Fibroblast of mammary gland (primary cell): ENCODE measurements around the gene FAM174A.

Experiments
- DNase-seq: peaks from one replicate; pipeline ENCODE4 v3.0.0-alpha.2; 2010; ENCODE audit warnings: low read depth
- H3K4me3 ChIP-seq: 2 replicates; pipeline ENCODE4 v1.5.1; 2011; ENCODE audit warnings: low read depth, mild to moderate bottlenecking, low read length, moderate library complexity; ENCODE audit not compliant: control insufficient read depth
- TF ChIP-seq, protein P1 (sequence below): conservative IDR thresholded peaks from 2 replicates; pipeline ENCODE4 v1.5.1; 2011; ENCODE audit warnings: low read depth, low read length, inconsistent platforms; ENCODE audit not compliant: control insufficient read depth, insufficient read depth

The FAM174A gene

DNA sequence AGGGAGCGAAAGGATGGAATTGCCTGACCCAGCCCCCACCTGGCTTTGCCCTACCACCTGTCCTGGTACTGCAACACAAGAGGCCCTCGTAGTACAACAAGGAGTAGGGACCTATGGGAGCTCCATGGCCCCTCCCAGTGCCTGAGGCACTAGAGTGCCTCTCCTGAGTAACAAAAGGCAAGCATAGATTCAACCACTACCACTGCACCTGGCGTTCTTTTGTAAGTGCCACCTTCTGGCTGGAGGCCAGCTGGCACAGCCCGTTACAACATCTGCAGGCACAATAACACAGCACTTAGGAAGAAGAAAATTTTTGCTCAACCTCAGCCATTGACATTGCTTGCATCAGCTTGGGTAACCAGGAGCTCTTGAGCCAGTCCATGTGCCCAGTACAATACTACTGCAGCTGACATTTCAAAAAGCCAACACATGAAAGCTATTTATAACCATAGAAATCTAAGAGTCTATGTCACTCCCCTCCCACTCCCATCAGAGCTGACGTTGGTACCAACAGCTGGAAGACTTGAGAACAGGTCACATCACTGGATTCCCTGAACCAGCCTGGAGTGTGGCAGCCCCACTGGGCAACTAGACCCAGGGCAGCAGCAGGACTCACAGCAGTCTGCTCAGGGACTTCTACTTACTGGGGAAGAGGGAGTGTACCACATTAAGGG lies 17.7 kb upstream of the FAM174A start:
- TF ChIP-seq, protein P1, sequence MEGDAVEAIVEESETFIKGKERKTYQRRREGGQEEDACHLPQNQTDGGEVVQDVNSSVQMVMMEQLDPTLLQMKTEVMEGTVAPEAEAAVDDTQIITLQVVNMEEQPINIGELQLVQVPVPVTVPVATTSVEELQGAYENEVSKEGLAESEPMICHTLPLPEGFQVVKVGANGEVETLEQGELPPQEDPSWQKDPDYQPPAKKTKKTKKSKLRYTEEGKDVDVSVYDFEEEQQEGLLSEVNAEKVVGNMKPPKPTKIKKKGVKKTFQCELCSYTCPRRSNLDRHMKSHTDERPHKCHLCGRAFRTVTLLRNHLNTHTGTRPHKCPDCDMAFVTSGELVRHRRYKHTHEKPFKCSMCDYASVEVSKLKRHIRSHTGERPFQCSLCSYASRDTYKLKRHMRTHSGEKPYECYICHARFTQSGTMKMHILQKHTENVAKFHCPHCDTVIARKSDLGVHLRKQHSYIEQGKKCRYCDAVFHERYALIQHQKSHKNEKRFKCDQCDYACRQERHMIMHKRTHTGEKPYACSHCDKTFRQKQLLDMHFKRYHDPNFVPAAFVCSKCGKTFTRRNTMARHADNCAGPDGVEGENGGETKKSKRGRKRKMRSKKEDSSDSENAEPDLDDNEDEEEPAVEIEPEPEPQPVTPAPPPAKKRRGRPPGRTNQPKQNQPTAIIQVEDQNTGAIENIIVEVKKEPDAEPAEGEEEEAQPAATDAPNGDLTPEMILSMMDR, result no peak
- no peak for DNase-seq
- no peak overlapping the region for H3K4me3 ChIP-seq

DNA sequence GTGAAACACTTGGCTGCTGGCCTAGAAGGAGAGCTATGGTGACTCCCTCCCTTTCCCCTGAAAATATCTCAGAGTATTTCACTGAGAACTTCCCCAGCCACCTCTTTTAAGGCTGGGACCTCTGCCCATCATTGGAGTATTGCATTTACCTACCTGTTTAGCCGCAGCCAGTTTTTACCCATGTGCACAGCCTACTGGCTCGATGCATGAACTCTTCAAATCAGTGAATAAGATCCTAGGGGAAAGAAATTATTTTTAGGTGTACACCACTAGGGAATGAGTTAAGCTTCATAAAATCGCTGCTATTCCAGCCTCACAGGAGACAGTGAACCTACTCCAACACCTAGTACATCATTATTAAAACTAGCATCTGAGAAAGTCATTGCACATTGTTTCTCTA lies 16.8 kb upstream of the FAM174A start:
- DNase-seq, result no peak
- TF ChIP-seq, protein P1, result no peak

DNA sequence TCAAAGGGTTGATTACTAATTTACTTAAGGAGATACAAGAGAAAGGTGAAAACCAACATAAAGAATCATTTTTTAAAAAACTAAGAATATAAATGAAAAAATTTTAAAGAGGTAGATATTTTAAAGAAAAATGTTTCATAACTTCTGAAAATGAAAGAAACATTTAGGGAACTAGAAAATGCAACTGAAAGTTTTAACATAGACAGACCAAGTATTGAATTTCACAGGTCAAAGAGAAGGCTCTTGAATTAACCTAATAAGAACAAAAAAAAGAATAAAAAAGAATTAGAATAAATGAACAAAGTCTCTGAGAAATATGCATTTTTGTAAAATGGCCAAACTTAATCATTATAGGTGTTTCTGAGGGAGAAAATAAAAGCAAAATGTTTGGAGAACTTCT lies 16.1 kb upstream of the FAM174A start:
- TF ChIP-seq, protein P1, result no peak
- no peak for DNase-seq
- no peak overlapping the region for H3K4me3 ChIP-seq

More for the DNA sequence above, 16.8 kb upstream of the FAM174A start:
- no peak overlapping the region for H3K4me3 ChIP-seq

DNA sequence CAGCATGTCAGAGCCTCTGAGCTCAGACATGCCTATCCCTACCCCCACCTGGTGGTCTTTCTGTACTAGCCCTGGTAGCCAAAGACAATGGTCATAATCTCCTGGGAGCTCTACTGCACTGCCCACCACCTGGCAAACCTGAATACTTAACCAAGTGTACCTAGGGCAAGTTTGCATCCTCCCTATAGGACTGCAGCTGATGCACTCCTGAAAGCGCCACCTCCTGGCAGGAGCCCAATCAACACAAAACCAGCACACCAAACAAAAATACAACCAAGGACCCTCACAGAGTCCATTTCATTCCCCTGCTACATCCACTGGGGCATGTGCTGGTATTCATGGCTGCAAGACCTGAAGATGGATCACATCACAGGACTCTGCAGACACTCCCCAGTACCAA lies 14.8 kb upstream of the FAM174A start:
- TF ChIP-seq, protein P1, result no peak
- no peak overlapping the region for H3K4me3 ChIP-seq
- DNase-seq, result no peak

DNA sequence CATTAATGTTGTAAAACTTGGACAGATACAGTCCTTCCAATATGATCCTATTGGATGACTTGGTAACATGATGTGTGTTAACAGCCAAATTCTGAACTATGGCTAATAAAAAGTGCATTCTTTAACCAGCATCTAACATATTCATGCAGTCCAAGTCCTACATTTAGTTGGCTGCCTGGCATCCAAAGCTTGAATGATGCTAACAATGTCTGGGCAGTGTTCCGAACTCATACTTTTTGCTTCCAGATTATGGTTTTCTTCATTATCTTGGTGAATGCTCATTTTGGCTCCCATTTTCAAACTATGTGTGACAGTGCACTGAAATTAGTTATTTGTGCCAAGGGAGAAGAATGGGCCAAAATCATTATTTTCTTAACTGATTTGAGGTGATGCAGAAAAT lies 2.8 kb downstream of the FAM174A start:
- no peak overlapping the region for H3K4me3 ChIP-seq
- TF ChIP-seq, protein P1, result no peak
- DNase-seq, result no peak

DNA sequence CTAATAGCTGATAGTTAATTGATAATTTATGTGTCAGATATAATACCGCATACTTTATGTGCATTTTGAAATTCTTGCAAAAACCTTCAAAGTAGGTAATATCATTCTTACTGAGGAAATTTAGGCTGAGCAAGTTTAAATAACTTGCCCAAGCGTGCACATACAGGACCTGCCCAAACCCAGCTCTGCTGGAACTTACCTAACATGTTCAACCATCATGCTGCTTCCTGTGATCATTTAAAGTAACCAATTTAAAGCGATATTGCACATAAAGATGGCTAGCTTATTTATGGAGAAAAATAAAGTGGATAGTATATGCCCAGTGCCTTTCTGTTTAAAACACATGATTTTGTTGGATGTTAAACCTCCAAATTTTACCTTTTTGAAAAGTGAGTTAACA lies 4.3 kb downstream of the FAM174A start:
- no peak for DNase-seq
- TF ChIP-seq, protein P1, result no peak
- H3K4me3 ChIP-seq, result no peak overlapping the region

DNA sequence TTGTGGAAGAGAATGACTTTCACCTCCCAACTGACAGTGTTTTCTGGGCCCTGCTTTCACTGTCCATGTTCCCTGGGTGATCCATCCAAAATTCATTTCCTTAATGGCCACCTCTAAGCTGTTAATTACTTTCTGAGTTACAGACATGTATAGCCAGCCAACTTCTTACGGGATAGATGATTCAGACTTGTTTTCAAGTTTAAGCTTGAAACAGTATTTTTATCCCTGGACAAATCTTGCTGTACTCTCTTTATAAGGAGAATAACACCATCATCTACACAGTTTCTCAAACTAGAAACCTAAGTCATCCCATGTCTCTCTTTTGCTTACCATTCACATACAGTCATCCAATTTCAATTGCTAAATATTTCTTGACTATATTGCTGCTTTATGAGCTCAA lies 6.9 kb downstream of the FAM174A start:
- TF ChIP-seq, protein P1, result no peak
- no peak for DNase-seq
- H3K4me3 ChIP-seq, result no peak overlapping the region
